ENCODE measurements around the gene CFLAR. TPM values are rescaled to one million over a fixed set of nuclear protein-coding genes. Genes with fewer than 3 reads are reported as not detected.
"Not testable (repeated sequence)": the region's sequence is repeated elsewhere in the genome, so short reads cannot be mapped to it uniquely, and the experiment has no call there.

CFLAR gene
- total RNA-seq, 6 experiments from 2014 or later = 56.0 to 65.1 (median 59.1) TPM

- Mint-ChIP-seq H3K27me3 (ENCODE audit: insufficient read depth) (no peaks in the 10 kb centered on the region), H3K27ac (no peak overlapping the region), H3K4me1 (ENCODE audit: low read depth) (peaks cover 26% of the 10 kb centered on the region), H3K36me3 (ENCODE audit: low read depth) (peaks cover 27% of the 10 kb centered on the region), H3K9me3 (no peaks in the 10 kb centered on the region), H3K4me3 (no peak overlapping the region)
- no peak for DNase-seq
- no peak for TF ChIP-seq CTCF (IDR thresholded peaks at IDR 0.05)
Measured at GRCh38 chr2:201144101-201145051, 28.4 kb downstream of the CFLAR start.

- Mint-ChIP-seq H3K9me3 (no peaks in the 10 kb centered on the region), H3K4me3 (peak overlapping the region; percentile 84), H3K27ac (peak overlapping the region; percentile 99), H3K36me3 (ENCODE audit: low read depth) (peaks cover 45% of the 10 kb centered on the region), H3K4me1 (ENCODE audit: low read depth) (peaks cover 61% of the 10 kb centered on the region), H3K27me3 (ENCODE audit: insufficient read depth) (peaks cover 6% of the 10 kb centered on the region)
- DNase-seq = no peak
- no peak for TF ChIP-seq CTCF (IDR thresholded peaks at IDR 0.05)
Measured at GRCh38 chr2:201148434-201148990, 32.5 kb downstream of the CFLAR start.

GRCh38 chr2:201149064-201149820, 33.3 kb downstream of the CFLAR start:
- H3K36me3 Mint-ChIP-seq (ENCODE audit: low read depth) = peaks cover 47% of the 10 kb centered on the region

GRCh38 chr2:201149821-201150165, 33.8 kb downstream of the CFLAR start:
- peaks cover 52% of the 10 kb centered on the region for H3K36me3 Mint-ChIP-seq (ENCODE audit: low read depth)
- H3K27me3 Mint-ChIP-seq (ENCODE audit: insufficient read depth) = not testable (repeated sequence)
- peak; percentile 77 for DNase-seq

More at GRCh38 chr2:201149064-201149820, 33.3 kb downstream of the CFLAR start:
- H3K9me3 Mint-ChIP-seq = no peaks in the 10 kb centered on the region
- H3K27ac Mint-ChIP-seq = peak overlapping the region; percentile 99
- H3K27me3 Mint-ChIP-seq (ENCODE audit: insufficient read depth) = peaks cover 6% of the 10 kb centered on the region
- no peak for TF ChIP-seq CTCF (IDR thresholded peaks at IDR 0.05)
- H3K4me1 Mint-ChIP-seq (ENCODE audit: low read depth) = peaks cover 62% of the 10 kb centered on the region
- DNase-seq = peak; percentile 91
- peak overlapping the region; percentile 84 for H3K4me3 Mint-ChIP-seq

GRCh38 chr2:201150454-201151020, 34.6 kb downstream of the CFLAR start:
- H3K4me1 Mint-ChIP-seq (ENCODE audit: low read depth) = peaks cover 69% of the 10 kb centered on the region
- peak overlapping the region; percentile 99 for H3K27ac Mint-ChIP-seq
- H3K4me3 Mint-ChIP-seq = peak overlapping the region; percentile 84

More at GRCh38 chr2:201149821-201150165, 33.8 kb downstream of the CFLAR start:
- H3K9me3 Mint-ChIP-seq = not testable (repeated sequence)
- peak overlapping the region; percentile 99 for H3K27ac Mint-ChIP-seq
- peaks cover 66% of the 10 kb centered on the region for H3K4me1 Mint-ChIP-seq (ENCODE audit: low read depth)
- H3K4me3 Mint-ChIP-seq = peak overlapping the region; percentile 84

More at GRCh38 chr2:201150454-201151020, 34.6 kb downstream of the CFLAR start:
- peaks cover 8% of the 10 kb centered on the region for H3K27me3 Mint-ChIP-seq (ENCODE audit: insufficient read depth)
- no peak for DNase-seq
- H3K36me3 Mint-ChIP-seq (ENCODE audit: low read depth) = peaks cover 51% of the 10 kb centered on the region
- no peak for TF ChIP-seq CTCF (IDR thresholded peaks at IDR 0.05)
- H3K9me3 Mint-ChIP-seq = no peaks in the 10 kb centered on the region

Data from HFFc6 (cell line).